ENCODE data around the gene CDADC1. TPM values are rescaled to one million over a fixed set of nuclear protein-coding genes. Genes with fewer than 3 reads are reported as not detected.

The CDADC1 gene
- polyA plus RNA-seq, 1 of the 3 experiments (the other 2 are of a cell fraction) = 3.5 TPM

GRCh38 chr13:49220856-49221589 lies 26.7 kb upstream of the CDADC1 start:
- peaks cover 49% of the 10 kb centered on the region for H3K27me3 ChIP-seq (ENCODE audit: insufficient read depth)
- H3K79me2 ChIP-seq (ENCODE audit: insufficient read depth) = no peaks in the 10 kb centered on the region
- H3K9me3 ChIP-seq = no peaks in the 10 kb centered on the region
- H2AFZ ChIP-seq (ENCODE audit: low read depth) = peak overlapping the region; percentile 41; the same call in 1 of the 2 replicates
- peak; percentile 69 for DNase-seq
- ChIA-PET POLR2A (no interaction called here), CTCF (no interaction called here)
- no peaks in the 10 kb centered on the region for H3F3A ChIP-seq (replicated peaks; ENCODE audit: insufficient read depth)
- 0 out of 2 replicates have a peak, but pooled peaks have one; percentile 21 for TF ChIP-seq EZH2phosphoT487 (IDR thresholded peaks at IDR 0.05; ENCODE audit: borderline replicate concordance, low read depth)
- no peak for TF ChIP-seq FOSL2 (IDR thresholded peaks at IDR 0.05; ENCODE audit: borderline replicate concordance, low read depth)
- H3K27ac ChIP-seq (ENCODE audit: low read depth in 2 of 2, low read length in 1 of 2) = no peak overlapping the region
- H3K36me3 ChIP-seq (replicated peaks in 1 of 2; ENCODE audit: control insufficient read depth in 1 of 2, insufficient read depth in 2 of 2, low read length in 1 of 2) = no peaks in the 10 kb centered on the region
- no peak overlapping the region for H3K9ac ChIP-seq
- H3K4me3 ChIP-seq (ENCODE audit: low read depth in 2 of 2, low read length in 1 of 2) = peak overlapping the region; percentile 43; a peak in 3 of 4 replicates
- H3K4me2 ChIP-seq = peak overlapping the region; percentile 41; the same call in 1 of the 2 replicates
- H3K4me1 ChIP-seq (ENCODE audit: control insufficient read depth in 1 of 2, insufficient read depth in 2 of 2, low read depth in 1 of 2, low read length in 1 of 2) = peaks cover 0 to 5% of the 10 kb centered on the region in 2 experiments; a peak in 1 of 4 replicates
- H4K20me1 ChIP-seq (ENCODE audit: insufficient read depth) = no peaks in the 10 kb centered on the region
- no peaks in the 10 kb centered on the region for H3K9me2 ChIP-seq
- 26% methylated on average over 19 of the region's 73 CpGs for WGBS (ENCODE audit: low lambda C conversion rate)

GRCh38 chr13:49221590-49221965 lies 26.1 kb upstream of the CDADC1 start:
- no peak for DNase-seq
- no peaks in the 10 kb centered on the region for H3F3A ChIP-seq (replicated peaks; ENCODE audit: insufficient read depth)
- H3K36me3 ChIP-seq (replicated peaks in 1 of 2; ENCODE audit: control insufficient read depth in 1 of 2, insufficient read depth in 2 of 2, low read length in 1 of 2) = no peaks in the 10 kb centered on the region
- H3K9me2 ChIP-seq = no peaks in the 10 kb centered on the region
- WGBS (ENCODE audit: low lambda C conversion rate) = 62% methylated on average over 4 of the region's 4 CpGs
- no peak overlapping the region for H2AFZ ChIP-seq (ENCODE audit: low read depth)
- H3K4me3 ChIP-seq (ENCODE audit: low read depth in 2 of 2, low read length in 1 of 2) = no peak overlapping the region
- H3K79me2 ChIP-seq (ENCODE audit: insufficient read depth) = no peaks in the 10 kb centered on the region
- H3K4me1 ChIP-seq (ENCODE audit: control insufficient read depth in 1 of 2, insufficient read depth in 2 of 2, low read depth in 1 of 2, low read length in 1 of 2) = peaks cover 0 to 5% of the 10 kb centered on the region in 2 experiments; a peak in 1 of 4 replicates
- H3K9me3 ChIP-seq = no peaks in the 10 kb centered on the region
- H3K9ac ChIP-seq = no peak overlapping the region
- TF ChIP-seq MXI1 (IDR thresholded peaks at IDR 0.05; ENCODE audit: low read depth, low read length) (no peak), PBX3 (IDR thresholded peaks at IDR 0.05) (no peak), SMC3 (IDR thresholded peaks at IDR 0.05; ENCODE audit: low read depth, low read length) (no peak), GATA2 (CRISPR knock-in tag; IDR thresholded peaks at IDR 0.05) (no peak), YY1 (IDR thresholded peaks at IDR 0.05; ENCODE audit: low read depth) (no peak), USF2 (IDR thresholded peaks at IDR 0.05; ENCODE audit: borderline replicate concordance, low read depth, low read length) (no peak), POLR2AphosphoS5 (IDR thresholded peaks at IDR 0.05; ENCODE audit: low read depth, low read length) (no peak), TCF12 (IDR thresholded peaks at IDR 0.05) (no peak), REST (IDR thresholded peaks at IDR 0.05; ENCODE audit: low read depth, low read length) (no peak), MAX (IDR thresholded peaks at IDR 0.05; ENCODE audit: low read depth) (no peak), MEF2A (IDR thresholded peaks at IDR 0.05; ENCODE audit: borderline replicate concordance, low read depth) (no peak), EP300 (IDR thresholded peaks at IDR 0.05; ENCODE audit: borderline replicate concordance in 1 of 2, low read depth in 1 of 2, low read length in 1 of 2) (no peak)
- TF ChIP-seq, protein P1, sequence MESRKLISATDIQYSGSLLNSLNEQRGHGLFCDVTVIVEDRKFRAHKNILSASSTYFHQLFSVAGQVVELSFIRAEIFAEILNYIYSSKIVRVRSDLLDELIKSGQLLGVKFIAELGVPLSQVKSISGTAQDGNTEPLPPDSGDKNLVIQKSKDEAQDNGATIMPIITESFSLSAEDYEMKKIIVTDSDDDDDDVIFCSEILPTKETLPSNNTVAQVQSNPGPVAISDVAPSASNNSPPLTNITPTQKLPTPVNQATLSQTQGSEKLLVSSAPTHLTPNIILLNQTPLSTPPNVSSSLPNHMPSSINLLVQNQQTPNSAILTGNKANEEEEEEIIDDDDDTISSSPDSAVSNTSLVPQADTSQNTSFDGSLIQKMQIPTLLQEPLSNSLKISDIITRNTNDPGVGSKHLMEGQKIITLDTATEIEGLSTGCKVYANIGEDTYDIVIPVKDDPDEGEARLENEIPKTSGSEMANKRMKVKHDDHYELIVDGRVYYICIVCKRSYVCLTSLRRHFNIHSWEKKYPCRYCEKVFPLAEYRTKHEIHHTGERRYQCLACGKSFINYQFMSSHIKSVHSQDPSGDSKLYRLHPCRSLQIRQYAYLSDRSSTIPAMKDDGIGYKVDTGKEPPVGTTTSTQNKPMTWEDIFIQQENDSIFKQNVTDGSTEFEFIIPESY (IDR thresholded peaks at IDR 0.05; ENCODE audit: borderline replicate concordance, low read depth) = no peak
- no peaks in the 10 kb centered on the region for H4K20me1 ChIP-seq (ENCODE audit: insufficient read depth)
- ChIA-PET CTCF (no interaction called here), POLR2A (no interaction called here)
- H3K27ac ChIP-seq (ENCODE audit: low read depth in 2 of 2, low read length in 1 of 2) = no peak overlapping the region
- peaks cover 49% of the 10 kb centered on the region for H3K27me3 ChIP-seq (ENCODE audit: insufficient read depth)
- H3K4me2 ChIP-seq = no peak overlapping the region

Measured in SK-N-SH (cell line).